Chondrocyte (in vitro differentiated cells): ENCODE data around the gene STARD4. TPM values are rescaled to one million over a fixed set of nuclear protein-coding genes. Genes with fewer than 3 reads are reported as not detected.

Source experiments
- DNase-seq: peaks from one replicate; pipeline ENCODE4 v3.0.0; 2021; ENCODE audit warnings: mixed read lengths, low spot score
- H3K27ac Mint-ChIP-seq: one replicate; pipeline ENCODE4 v1.8.0; 2021; ENCODE audit warnings: mild to moderate bottlenecking, moderate library complexity, mixed read lengths; ENCODE audit not compliant: unreplicated experiment
- H3K27me3 Mint-ChIP-seq: 2 replicates; pipeline ENCODE4 v1.8.0; 2021; ENCODE audit warnings: low read depth, mixed read lengths
- H3K36me3 Mint-ChIP-seq: 2 replicates; pipeline ENCODE4 v1.8.0; 2021; ENCODE audit warnings: low read depth, mixed read lengths
- H3K4me1 Mint-ChIP-seq: 2 replicates; pipeline ENCODE4 v1.8.0; 2021; ENCODE audit warnings: low read depth, mild to moderate bottlenecking, mixed read lengths
- H3K4me3 Mint-ChIP-seq: one replicate; pipeline ENCODE4 v1.8.0; 2021; ENCODE audit warnings: mild to moderate bottlenecking, moderate library complexity, mixed read lengths; ENCODE audit not compliant: unreplicated experiment
- H3K9me3 Mint-ChIP-seq: 2 replicates; pipeline ENCODE4 v1.8.0; 2021; ENCODE audit warnings: low read depth, mixed read lengths
- total RNA-seq: library from RNA; stranded (reverse); gene quantifications from 3 replicates; pipeline ENCODE4 v1.2.1, GENCODE V29; 2021
- TF ChIP-seq, protein P1 (sequence below): fragments of 200-600 bp; sonication (generic); IDR thresholded peaks from 2 replicates; pipeline ENCODE4 v1.5.0; 2021; ENCODE audit warnings: antibody characterized with exemption, mild to moderate bottlenecking, moderate library complexity

The STARD4 gene
- total RNA-seq, 1 donor from 2014 or later = 69.6 TPM

DNA sequence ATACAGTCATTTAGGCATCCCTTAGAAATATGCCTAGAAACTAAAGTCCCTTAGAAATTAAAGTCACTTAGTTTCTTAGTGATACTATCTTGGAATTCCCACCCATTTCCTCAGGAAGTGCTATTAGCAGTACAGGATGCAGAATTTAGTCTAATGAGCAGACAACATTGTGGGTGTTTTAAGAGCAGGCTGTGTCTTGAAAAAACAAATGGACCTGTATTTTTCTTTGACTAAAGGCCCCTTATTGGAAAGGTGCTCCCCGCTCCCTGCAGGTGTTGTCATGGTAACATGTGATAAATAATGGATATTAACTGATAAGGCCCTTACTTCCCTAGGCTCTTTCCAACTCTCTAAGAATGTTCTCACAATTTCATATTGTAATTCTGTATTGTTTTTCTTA lies 38.8 kb upstream of the STARD4 start:
- peak overlapping the region; percentile 88 for H3K27ac Mint-ChIP-seq
- TF ChIP-seq, protein P1, sequence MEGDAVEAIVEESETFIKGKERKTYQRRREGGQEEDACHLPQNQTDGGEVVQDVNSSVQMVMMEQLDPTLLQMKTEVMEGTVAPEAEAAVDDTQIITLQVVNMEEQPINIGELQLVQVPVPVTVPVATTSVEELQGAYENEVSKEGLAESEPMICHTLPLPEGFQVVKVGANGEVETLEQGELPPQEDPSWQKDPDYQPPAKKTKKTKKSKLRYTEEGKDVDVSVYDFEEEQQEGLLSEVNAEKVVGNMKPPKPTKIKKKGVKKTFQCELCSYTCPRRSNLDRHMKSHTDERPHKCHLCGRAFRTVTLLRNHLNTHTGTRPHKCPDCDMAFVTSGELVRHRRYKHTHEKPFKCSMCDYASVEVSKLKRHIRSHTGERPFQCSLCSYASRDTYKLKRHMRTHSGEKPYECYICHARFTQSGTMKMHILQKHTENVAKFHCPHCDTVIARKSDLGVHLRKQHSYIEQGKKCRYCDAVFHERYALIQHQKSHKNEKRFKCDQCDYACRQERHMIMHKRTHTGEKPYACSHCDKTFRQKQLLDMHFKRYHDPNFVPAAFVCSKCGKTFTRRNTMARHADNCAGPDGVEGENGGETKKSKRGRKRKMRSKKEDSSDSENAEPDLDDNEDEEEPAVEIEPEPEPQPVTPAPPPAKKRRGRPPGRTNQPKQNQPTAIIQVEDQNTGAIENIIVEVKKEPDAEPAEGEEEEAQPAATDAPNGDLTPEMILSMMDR = no peak
- DNase-seq = no peak
- peaks cover 3% of the 10 kb centered on the region for H3K9me3 Mint-ChIP-seq
- H3K4me1 Mint-ChIP-seq = peaks cover 32% of the 10 kb centered on the region
- H3K4me3 Mint-ChIP-seq = no peak overlapping the region
- H3K36me3 Mint-ChIP-seq = no peaks in the 10 kb centered on the region
- no peaks in the 10 kb centered on the region for H3K27me3 Mint-ChIP-seq

DNA sequence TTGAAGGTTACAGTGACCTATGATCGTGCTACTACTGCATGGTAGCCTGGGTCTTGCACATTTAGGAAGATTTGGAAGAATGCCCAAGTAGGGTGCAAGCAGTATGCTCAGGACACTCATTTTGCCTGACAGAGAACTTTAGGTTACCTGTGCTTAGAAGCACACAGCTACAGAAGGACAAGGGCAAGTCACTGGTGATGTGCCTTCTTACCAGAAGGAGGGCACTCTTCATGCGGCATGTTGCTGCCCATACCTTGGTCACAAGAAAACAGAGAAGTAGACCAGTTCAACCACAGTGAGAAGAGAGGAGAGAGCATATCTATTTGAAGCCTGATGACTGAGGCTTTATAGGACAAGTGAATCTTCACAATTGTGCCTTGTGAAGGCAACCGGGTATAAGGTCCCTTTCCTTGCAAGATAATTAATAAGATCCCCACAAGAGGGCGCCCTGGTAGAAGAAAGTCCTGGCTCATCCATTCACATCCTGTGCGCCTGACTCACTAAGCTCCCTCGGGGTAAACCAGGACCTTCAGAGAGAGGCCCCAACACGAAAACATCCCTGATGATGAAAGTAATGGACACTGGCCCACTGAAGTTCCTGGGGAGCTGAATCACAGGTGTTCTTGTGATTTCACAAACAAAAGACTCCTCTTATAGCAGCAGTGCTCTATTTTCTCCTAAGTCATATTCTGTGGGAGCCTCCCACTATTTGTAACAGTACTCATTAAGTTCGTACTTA lies 38.1 kb upstream of the STARD4 start:
- peak overlapping the region; percentile 88 for H3K27ac Mint-ChIP-seq
- TF ChIP-seq, protein P1 = peak; percentile 92
- H3K36me3 Mint-ChIP-seq = no peaks in the 10 kb centered on the region
- no peak overlapping the region for H3K4me3 Mint-ChIP-seq
- peaks cover 3% of the 10 kb centered on the region for H3K9me3 Mint-ChIP-seq
- peaks cover 32% of the 10 kb centered on the region for H3K4me1 Mint-ChIP-seq
- H3K27me3 Mint-ChIP-seq = no peaks in the 10 kb centered on the region
- no peak for DNase-seq

DNA sequence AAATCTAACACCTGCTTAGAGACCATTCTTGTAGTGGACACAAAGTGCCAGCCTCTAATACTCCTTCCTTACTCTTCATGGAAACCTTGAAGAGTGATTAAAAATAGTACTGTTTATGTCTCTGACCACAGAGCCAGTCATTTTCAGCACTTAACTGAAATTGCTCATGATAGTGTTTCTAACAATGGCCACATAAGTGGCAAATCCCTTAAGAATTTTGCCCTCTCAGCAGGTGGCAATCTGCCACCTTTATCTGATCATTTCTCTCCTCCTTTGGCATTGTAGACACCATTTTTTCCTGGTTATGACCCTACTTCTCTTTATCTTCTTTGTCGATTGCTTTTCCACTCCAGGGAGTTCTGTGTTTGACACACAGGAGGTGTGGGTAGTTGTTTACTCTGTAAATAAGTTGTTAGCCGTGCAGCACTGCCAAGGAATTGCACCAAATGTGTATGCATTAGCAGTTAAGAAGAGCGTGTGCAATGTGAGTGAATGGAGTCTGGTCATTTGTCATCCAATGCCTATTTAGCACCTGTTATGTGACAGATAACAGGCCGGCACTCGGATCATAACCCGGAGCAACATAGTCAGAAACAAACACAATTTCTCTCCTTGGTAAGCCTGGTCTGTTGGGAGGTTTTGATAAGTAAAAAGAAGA lies 36.8 kb upstream of the STARD4 start:
- H3K36me3 Mint-ChIP-seq = no peaks in the 10 kb centered on the region
- H3K27ac Mint-ChIP-seq = no peak overlapping the region
- H3K4me1 Mint-ChIP-seq = peaks cover 32% of the 10 kb centered on the region
- no peaks in the 10 kb centered on the region for H3K9me3 Mint-ChIP-seq
- no peaks in the 10 kb centered on the region for H3K27me3 Mint-ChIP-seq
- TF ChIP-seq, protein P1 = no peak
- no peak for DNase-seq
- no peak overlapping the region for H3K4me3 Mint-ChIP-seq

DNA sequence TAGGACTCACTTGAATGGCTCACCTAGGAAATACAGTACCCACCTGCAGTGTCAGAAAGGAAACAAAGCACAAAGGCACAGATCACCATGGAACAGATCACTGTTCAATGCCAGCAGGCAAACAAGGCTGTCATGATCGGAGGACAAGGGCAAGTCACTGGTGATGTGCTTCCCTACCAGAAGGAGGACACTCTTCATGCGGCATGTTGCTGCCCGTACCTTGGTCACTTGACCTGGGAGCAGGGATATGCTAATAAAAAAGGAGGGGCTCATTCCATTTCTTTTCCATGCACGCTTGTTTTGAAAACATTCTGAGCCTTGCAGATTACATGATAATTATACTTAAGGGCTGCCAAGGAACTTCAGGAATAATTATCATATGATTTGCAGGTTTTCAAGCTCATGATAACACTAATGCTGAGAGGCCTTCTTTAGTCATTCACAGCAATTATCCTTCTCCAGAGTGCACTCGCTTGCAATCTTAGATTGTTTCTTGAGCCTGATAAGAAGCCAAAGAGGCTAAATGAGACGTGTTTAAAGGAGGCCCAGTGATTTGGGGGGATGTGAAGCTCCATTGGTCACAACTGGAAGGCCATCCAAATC lies 36.1 kb upstream of the STARD4 start:
- Mint-ChIP-seq H3K9me3 (no peaks in the 10 kb centered on the region), H3K4me1 (peaks cover 32% of the 10 kb centered on the region), H3K27ac (no peak overlapping the region), H3K27me3 (no peaks in the 10 kb centered on the region), H3K36me3 (no peaks in the 10 kb centered on the region), H3K4me3 (no peak overlapping the region)
- DNase-seq = no peak
- TF ChIP-seq, protein P1 = no peak

DNA sequence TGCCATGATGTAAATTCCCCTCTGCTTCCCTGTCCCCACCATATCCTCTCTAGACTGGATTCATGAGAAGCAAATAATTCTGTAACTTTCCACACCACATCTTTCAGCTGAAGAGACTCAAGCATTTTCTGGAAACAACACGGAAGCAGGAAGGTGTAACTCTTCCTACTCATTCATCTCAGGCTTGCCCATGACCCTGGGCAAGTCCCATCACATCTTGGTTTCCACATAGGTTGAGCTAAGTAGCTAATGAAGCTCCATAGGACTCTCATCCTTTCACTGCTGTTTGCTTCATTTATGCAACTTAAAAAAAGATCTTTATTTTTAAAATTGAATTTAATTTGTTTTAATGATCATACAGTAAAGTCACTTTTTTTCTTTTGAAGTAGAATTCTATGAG lies 32.7 kb upstream of the STARD4 start:
- Mint-ChIP-seq H3K9me3 (no peaks in the 10 kb centered on the region), H3K27ac (no peak overlapping the region), H3K36me3 (no peaks in the 10 kb centered on the region), H3K27me3 (no peaks in the 10 kb centered on the region), H3K4me3 (no peak overlapping the region), H3K4me1 (peaks cover 9% of the 10 kb centered on the region)
- TF ChIP-seq, protein P1 = no peak
- no peak for DNase-seq
